Measurements from ENCODE around the gene RPL13A. TPM values are rescaled to one million over a fixed set of nuclear protein-coding genes. Genes with fewer than 3 reads are reported as not detected.

RPL13A gene
- polyA plus RNA-seq, 1 of the 3 experiments (the other 2 are of a cell fraction), result 2,748 TPM

DNA sequence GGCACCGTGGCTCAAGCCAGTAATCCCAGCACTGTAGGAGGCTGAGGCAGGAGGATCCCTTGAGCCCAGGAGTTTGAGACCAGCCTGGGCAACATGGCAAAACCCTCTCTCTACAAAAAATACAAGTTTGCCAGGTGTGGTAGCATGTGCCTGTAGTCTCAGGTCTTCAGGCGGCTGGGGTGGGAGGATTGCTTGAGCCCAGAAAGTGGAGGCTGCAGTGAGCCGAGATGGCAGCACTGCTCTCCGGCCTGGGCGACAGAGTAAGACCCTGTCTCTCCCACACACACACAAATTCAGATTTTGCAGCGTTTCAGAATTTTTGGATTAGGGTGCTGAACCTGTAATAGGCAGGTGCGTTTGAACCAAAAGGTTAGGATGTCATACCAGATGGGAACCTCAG lies 11.1 kb downstream of the RPL13A start (continued):
- no peak for TF ChIP-seq POLR2AphosphoS5 (IDR thresholded peaks at IDR 0.05; ENCODE audit: low read depth, low read length)

GRCh38 chr19:49499030-49499670 lies 11.7 kb downstream of the RPL13A start:
- H3K27me3 ChIP-seq (ENCODE audit: insufficient read depth), result no peaks in the 10 kb centered on the region
- no peak overlapping the region for H2AFZ ChIP-seq (ENCODE audit: low read depth)
- no peak for TF ChIP-seq RAD21 (IDR thresholded peaks at IDR 0.05; ENCODE audit: low read length)
- TF ChIP-seq REST (IDR thresholded peaks at IDR 0.05; ENCODE audit: low read depth, low read length), result no peak
- TF ChIP-seq TCF12 (IDR thresholded peaks at IDR 0.05), result no peak
- DNase-seq, result no peak
- peaks cover 11 to 26% of the 10 kb centered on the region in 2 experiments for H3K4me1 ChIP-seq (ENCODE audit: control insufficient read depth in 1 of 2, insufficient read depth in 2 of 2, low read depth in 1 of 2, low read length in 1 of 2)
- no peaks in the 10 kb centered on the region for H3K9me2 ChIP-seq
- no peak overlapping the region; a peak in 1 of 4 replicates for H3K4me3 ChIP-seq (ENCODE audit: low read depth in 2 of 2, low read length in 1 of 2)
- H3K4me2 ChIP-seq, result peak overlapping the region; percentile 91
- peaks cover 28% of the 10 kb centered on the region for H3K79me2 ChIP-seq (ENCODE audit: insufficient read depth)
- H4K20me1 ChIP-seq (ENCODE audit: insufficient read depth), result peaks cover 27% of the 10 kb centered on the region
- H3K36me3 ChIP-seq (replicated peaks in 1 of 2; ENCODE audit: control insufficient read depth in 1 of 2, insufficient read depth in 2 of 2, low read length in 1 of 2), result peaks cover 26 to 30% of the 10 kb centered on the region in 2 experiments
- 82% methylated on average over 18 of the region's 19 CpGs for WGBS (ENCODE audit: low lambda C conversion rate)
- H3K9ac ChIP-seq, result peak overlapping the region; percentile 96; the same call in 1 of the 2 replicates
- H3K9me3 ChIP-seq, result no peaks in the 10 kb centered on the region
- ChIA-PET CTCF (interaction anchor here (0.5 to 1.7 kb wide), 6 partner anchors 8 to 826 kb away, joined by 3 to 5 read pairs (median 3); no protein-coding TSS in a partner anchor), POLR2A (interaction anchor here (0.6 to 0.8 kb wide), 3 partner anchors 48 to 70 kb away, joined by 3 to 4 read pairs (median 3); no protein-coding TSS in a partner anchor)
- H3K27ac ChIP-seq (ENCODE audit: low read depth in 2 of 2, low read length in 1 of 2), result no peak overlapping the region; a peak in 1 of 4 replicates
- H3F3A ChIP-seq (replicated peaks; ENCODE audit: insufficient read depth), result peaks cover 63% of the 10 kb centered on the region

DNA sequence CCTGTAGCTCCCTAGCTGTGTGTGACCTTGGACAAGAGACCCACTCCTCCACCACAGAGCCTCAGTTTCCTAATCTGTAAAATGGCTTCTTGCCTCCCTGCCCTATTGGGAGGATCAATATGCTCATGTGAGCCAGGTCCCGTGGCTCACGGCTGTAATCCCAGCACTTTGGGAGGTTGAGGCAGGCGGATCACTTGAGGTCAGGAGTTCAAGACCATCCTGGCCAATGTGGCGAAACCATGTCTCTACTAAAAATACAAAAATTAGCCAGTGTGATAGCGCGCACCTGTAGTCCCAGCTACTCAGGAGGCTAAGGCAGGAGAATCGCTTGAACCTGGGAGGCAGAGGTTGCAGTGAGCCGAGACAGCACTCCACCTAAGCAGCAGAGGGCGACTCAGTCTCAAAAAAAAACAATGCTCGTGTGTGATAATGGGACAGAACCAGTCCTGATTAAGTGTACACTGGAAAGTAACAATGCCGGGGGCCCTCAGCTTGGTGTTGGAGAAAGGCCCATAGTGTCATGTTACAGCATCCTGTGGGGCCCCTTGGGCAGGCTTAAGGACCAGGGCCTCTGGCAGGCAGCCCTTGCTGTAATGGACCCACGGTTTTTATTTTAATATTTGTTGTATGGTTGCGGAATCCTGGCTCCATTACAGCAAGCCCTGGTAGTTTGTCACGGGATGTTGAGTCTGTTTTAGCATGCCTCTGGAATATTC lies 15.6 kb downstream of the RPL13A start:
- ChIA-PET POLR2A (interaction anchor here (0.6 to 1.8 kb wide), 5 partner anchors 8 to 44 kb away, joined by 3 to 8 read pairs (median 3); no protein-coding TSS in a partner anchor), CTCF (interaction anchor here (0.6 to 5.9 kb wide), 30 partner anchors 8 to 183 kb away, joined by 3 to 28 read pairs (median 5); partner anchors contain the start of genes FLT3LG, NOSIP, RCN3 and RPL13A)
- H3K27ac ChIP-seq (ENCODE audit: low read depth in 2 of 2, low read length in 1 of 2), result no peak overlapping the region
- no peak overlapping the region for H3K4me3 ChIP-seq (ENCODE audit: low read depth in 2 of 2, low read length in 1 of 2)
- no peak for TF ChIP-seq GABPA (IDR thresholded peaks at IDR 0.05; ENCODE audit: low read depth)
- TF ChIP-seq RAD21 (IDR thresholded peaks at IDR 0.05; ENCODE audit: low read length), result peak; percentile 74
- no peak for TF ChIP-seq MEF2A (IDR thresholded peaks at IDR 0.05; ENCODE audit: borderline replicate concordance, low read depth)
- no peak for TF ChIP-seq NFIC (IDR thresholded peaks at IDR 0.05; ENCODE audit: borderline replicate concordance)
- no peak for TF ChIP-seq JUND (IDR thresholded peaks at IDR 0.05)
- no peak for TF ChIP-seq FOSL2 (IDR thresholded peaks at IDR 0.05; ENCODE audit: borderline replicate concordance, low read depth)
- TF ChIP-seq CTCF (IDR thresholded peaks at IDR 0.05), result peak; percentile 71
- TF ChIP-seq TEAD4 (IDR thresholded peaks at IDR 0.05; ENCODE audit: borderline replicate concordance, insufficient read depth), result no peak
- peak; percentile 82 for TF ChIP-seq SMC3 (IDR thresholded peaks at IDR 0.05; ENCODE audit: low read depth, low read length)
- no peak for TF ChIP-seq ELF1 (IDR thresholded peaks at IDR 0.05)
- TF ChIP-seq YY1 (IDR thresholded peaks at IDR 0.05; ENCODE audit: low read depth), result no peak
- TF ChIP-seq, protein P1, sequence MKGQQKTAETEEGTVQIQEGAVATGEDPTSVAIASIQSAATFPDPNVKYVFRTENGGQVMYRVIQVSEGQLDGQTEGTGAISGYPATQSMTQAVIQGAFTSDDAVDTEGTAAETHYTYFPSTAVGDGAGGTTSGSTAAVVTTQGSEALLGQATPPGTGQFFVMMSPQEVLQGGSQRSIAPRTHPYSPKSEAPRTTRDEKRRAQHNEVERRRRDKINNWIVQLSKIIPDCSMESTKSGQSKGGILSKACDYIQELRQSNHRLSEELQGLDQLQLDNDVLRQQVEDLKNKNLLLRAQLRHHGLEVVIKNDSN (IDR thresholded peaks at IDR 0.05; ENCODE audit: borderline replicate concordance, low read depth), result no peak
- TF ChIP-seq FOXM1 (IDR thresholded peaks at IDR 0.05; ENCODE audit: low read depth), result no peak
- no peak for TF ChIP-seq RFX5 (IDR thresholded peaks at IDR 0.05; ENCODE audit: low read length)
- 54% methylated on average over 14 of the region's 14 CpGs for WGBS (ENCODE audit: low lambda C conversion rate)
- peak; percentile 64 for DNase-seq
- no peak overlapping the region for H3K4me2 ChIP-seq
- H3F3A ChIP-seq (replicated peaks; ENCODE audit: insufficient read depth), result peaks cover 34% of the 10 kb centered on the region
- no peak overlapping the region for H3K9ac ChIP-seq
- peaks cover 19% of the 10 kb centered on the region for H4K20me1 ChIP-seq (ENCODE audit: insufficient read depth)
- H3K9me2 ChIP-seq, result no peaks in the 10 kb centered on the region
- H3K27me3 ChIP-seq (ENCODE audit: insufficient read depth), result no peaks in the 10 kb centered on the region
- H3K9me3 ChIP-seq, result no peaks in the 10 kb centered on the region
- H3K4me1 ChIP-seq (ENCODE audit: control insufficient read depth in 1 of 2, insufficient read depth in 2 of 2, low read depth in 1 of 2, low read length in 1 of 2), result peaks cover 3 to 18% of the 10 kb centered on the region in 2 experiments; a peak in 3 of 4 replicates
- peaks cover 9% of the 10 kb centered on the region; the same call in 1 of the 2 replicates for H3K79me2 ChIP-seq (ENCODE audit: insufficient read depth)
- no peak overlapping the region for H2AFZ ChIP-seq (ENCODE audit: low read depth)
- peaks cover 15 to 22% of the 10 kb centered on the region in 2 experiments for H3K36me3 ChIP-seq (replicated peaks in 1 of 2; ENCODE audit: control insufficient read depth in 1 of 2, insufficient read depth in 2 of 2, low read length in 1 of 2)

All from SK-N-SH (cell line).